AML-193 (cell line): ENCODE measurements around the gene KIF26B.
A peak's percentile ranks its signal among the peaks of the same experiment; 100 is the strongest.

Source experiments
- DNase-seq, 2 experiments: peaks; one replicate each; lab custom pipeline; 2025; lab: John Stamatoyannopoulos, UW

KIF26B gene

GRCh38 chr1:245132771-245133170, 22.0 kb upstream of the KIF26B start:
- no peak for DNase-seq

DNA sequence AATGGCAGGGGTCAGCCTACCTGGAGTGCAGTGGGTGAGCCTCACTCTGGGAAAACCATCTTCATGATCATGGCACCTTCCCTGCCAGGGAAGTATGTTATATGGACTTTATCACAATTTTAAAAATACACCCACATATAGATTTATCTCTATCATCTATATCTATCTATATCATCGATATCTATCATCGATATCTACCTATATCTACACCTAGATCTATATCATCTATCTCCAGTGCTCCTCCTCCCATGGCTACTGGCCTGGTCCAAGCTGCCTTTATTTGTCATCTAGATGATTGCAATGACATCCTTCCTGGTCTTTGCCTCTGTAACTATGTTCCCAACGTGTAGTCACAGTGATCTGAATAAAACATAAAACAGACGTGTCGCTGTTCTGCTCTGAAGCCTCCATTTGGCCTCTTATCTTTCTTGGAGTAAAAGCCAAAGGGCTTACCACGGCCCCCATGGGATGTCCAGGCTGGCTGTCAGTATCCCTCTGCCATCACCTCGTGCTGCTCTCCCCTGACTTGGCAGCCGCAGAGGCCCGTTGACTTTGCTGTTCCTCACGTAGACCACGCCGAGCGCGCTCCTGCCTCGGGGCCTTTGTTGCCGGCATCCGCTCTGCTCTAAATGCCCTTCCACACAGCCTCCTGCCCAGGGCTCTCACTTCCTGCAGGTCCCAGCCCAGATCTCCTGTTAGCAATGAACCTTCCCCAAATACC, 20.6 kb upstream of the KIF26B start:
- no peak for DNase-seq

DNA sequence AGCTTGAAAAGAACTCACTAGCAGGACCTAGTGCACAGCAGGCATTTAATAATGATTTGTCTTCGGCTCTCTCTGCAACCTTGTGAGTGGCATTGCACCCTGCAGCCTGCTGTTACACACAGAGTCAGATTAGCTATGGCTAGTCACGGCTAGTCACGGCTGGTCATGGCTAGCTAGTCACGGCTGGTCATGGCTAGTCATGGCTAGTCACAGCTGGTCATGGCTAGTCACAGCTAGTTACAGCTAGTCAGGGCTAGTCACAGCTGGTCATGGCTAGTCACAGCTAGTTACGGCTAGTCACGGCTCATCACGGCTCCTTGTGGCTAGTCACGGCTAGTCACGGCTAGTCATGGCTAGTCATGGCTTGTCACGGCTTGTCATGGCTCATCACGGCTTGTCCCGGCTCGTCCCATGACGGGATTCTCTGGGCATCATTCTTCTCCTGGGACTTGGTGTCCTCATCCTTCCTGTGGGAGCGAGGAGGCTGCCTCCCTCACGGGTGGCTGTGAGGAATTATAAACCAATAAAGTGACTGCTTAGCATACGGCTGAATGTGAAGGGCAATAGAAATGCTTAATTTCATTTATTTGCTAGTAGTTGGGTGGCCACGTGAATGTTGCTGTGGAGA, 12.5 kb upstream of the KIF26B start:
- no peak for DNase-seq

GRCh38 chr1:245142976-245143375, 11.8 kb upstream of the KIF26B start:
- no peak for DNase-seq

GRCh38 chr1:245143849-245144248, 10.9 kb upstream of the KIF26B start:
- DNase-seq, result no peak

- no peak for DNase-seq
Measured at GRCh38 chr1:245148069-245148468, 6.7 kb upstream of the KIF26B start.

DNA sequence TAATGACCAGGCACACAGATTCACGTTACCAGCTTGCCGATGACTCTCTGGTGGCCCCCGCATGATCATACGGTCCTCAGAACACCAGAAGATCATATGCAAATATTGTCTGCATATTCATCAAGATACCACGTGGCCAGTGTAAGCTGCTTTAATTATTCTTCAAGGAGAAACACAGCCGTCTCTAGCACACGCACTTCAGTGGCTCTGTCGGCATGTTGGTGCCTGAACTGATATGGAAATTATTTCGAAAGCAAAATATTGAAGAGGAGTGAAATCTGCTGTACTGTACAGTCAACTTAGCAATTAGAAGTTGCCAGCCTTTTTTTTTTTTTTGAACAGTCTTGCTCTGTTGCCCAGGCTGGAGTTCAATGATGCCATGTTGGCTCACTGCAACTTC, 5.9 kb upstream of the KIF26B start:
- no peak for DNase-seq

GRCh38 chr1:245153081-245153551, 1.7 kb upstream of the KIF26B start:
- DNase-seq, result peak; percentile 44 to 66

GRCh38 chr1:245153552-245154428, 995 bp upstream of the KIF26B start:
- peak in 1 of 2 experiments; percentile 2 for DNase-seq

- peak in 1 of 2 experiments; percentile 1 for DNase-seq
Measured at GRCh38 chr1:245155272-245156040, 671 bp downstream of the KIF26B start.

GRCh38 chr1:245156041-245156735, 1.4 kb downstream of the KIF26B start:
- DNase-seq, result peak; percentile 53 to 61

- no peak for DNase-seq
Measured at GRCh38 chr1:245156736-245157505, 2.1 kb downstream of the KIF26B start.

- no peak for DNase-seq
Measured at GRCh38 chr1:245158913-245159312, 4.1 kb downstream of the KIF26B start.

- no peak for DNase-seq
Measured at GRCh38 chr1:245160288-245160687, 5.5 kb downstream of the KIF26B start.

DNA sequence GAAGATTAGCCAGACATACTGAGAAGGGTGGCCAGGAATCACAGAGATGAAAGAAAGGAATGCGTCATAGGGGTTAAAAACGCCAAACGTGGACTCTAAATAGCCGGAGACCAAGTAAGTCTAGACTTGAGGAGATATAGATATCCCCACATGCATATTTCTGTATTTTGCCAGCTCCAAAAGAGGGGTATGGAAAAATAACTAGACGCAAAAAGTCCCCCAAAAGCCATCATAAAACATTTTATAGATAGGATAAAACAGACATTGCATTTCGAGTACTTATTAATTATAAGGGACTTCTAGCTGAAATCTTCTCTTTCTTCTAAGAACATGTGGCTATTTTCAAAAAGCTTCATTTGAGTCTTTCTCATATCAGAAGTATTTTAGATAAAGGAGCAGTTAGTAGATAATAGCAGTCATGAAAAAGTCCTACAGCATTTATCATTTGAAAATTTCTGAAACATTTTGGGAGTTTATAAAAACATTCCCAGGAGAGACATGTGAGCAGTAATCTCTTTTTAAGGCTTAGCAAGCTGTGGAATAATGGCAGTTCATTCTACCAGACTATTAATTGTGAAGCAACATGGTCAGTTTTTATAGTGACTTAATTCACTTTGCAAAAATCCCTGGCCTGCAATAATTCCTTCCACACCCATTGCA, 6.1 kb downstream of the KIF26B start:
- no peak for DNase-seq

DNA sequence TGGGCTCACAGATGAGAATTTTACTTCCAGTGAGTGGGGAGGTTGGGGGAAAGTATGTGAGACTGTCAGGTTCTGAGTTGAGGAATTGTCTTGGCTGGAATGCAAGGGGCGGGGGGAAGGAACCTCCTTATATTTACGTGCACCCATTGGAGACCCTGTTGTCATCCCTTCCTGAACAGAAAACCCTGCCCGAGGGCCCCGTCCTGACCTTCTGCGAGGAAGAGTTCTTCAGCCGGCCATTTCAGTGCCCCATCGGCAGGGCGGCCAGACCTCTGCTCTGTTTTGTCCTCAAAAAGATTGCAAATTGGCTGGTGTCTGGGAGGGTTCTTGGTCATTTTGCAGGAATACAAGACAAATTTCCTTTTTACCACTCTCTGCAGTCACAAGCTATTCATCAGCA, 7.1 kb downstream of the KIF26B start:
- DNase-seq, result no peak

GRCh38 chr1:245166471-245166885, 11.7 kb downstream of the KIF26B start:
- DNase-seq, result no peak

DNA sequence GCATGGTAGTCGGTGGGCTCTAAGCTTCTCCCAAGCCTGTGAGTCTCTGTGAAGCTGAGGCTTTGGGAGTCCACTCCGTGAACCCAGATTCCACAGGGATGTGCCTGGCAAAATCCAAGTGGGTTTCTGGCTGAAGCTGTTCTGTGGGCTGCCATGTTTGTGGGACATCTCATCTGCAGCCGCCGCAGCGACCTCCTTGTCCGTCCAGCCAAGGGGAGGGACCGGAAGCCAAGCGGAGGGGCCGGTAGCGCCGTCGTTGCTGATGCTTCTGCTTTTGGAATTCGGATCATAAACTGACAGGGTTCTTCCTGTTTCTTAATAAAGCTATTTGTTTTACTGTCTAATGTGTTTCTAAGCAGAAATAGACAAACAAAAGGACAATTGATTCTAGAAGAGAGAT, 13.3 kb downstream of the KIF26B start:
- no peak for DNase-seq

GRCh38 chr1:245168906-245169305, 14.1 kb downstream of the KIF26B start:
- no peak for DNase-seq

GRCh38 chr1:245169376-245169775, 14.6 kb downstream of the KIF26B start:
- no peak for DNase-seq
